ENCODE measurements around the gene PAQR6.
"Not testable (repeated sequence)": the region's sequence is repeated elsewhere in the genome, so short reads cannot be mapped to it uniquely, and the experiment has no call there.

PAQR6 gene

DNA sequence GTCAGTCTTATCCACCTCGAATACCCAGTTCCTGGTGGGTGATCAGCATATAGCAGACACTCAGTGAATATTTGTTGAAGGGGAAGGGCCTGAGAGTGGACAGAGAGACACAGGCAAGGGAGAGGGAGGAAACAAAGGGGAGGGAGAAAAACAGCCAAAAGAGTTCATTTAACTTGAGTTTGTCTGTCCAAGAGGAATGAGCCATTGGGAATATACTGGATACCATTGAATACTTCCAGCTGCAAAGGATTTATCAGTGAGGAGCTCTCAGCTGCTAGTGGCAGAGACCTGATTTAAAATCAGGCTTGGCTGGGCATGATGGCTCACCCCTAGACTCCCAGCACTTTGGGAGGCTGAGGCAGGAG is 17.4 kb downstream of the PAQR6 start:
- DNase-seq (ENCODE audit: low spot score), result no peak

DNA sequence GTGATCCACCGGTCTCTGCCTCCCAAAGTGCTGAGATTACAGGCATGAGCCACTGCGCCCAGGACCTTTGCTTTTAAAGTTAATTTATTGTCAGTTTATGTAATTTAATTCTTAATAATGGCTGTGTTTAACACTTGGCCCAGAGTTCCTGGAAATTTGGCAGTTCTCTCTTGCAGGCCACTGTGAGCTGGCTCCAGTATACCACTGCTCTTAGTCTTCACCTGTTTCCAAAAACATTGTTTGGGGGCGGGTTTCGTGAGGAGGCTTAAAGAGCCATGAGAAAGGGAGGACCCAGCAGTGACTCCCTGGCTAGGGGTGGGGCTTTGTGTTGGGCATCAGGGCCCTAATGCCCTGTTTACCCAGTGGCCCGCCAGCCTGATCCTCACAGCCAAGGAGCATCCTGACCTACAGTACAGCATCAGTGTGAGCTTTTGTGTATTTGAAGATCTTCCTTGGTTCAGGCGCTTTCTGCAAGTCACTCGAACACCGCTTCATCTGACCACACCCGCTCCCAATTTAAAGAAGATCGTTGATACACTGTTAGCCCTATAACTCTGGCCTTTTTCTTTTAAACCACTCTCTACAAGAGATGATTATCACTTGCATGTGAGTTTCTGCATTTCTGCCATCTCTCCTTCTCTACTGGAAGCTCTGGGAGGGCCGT is 17.9 kb downstream of the PAQR6 start:
- DNase-seq (ENCODE audit: low spot score), result no peak

DNA sequence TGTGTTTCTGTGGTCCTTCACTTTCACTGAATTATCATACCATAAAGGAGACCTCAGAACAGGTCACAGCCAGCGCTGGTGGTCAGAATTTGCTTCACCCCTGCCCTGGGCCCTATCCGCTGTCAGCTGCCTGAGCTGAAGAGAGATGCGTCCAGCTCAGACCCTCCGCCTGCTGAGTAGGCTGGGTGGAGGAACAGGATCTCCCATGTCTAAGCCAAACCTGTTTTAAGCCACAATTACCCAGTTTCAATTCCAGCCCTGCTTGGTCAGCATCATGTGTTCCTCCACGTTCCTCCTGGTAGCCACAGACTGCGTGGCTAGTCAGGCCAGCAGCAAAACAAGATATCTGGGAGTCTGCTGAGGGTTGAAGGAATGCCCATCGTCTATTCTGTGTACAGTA is 19.4 kb downstream of the PAQR6 start:
- DNase-seq (ENCODE audit: low spot score), result no peak

DNA sequence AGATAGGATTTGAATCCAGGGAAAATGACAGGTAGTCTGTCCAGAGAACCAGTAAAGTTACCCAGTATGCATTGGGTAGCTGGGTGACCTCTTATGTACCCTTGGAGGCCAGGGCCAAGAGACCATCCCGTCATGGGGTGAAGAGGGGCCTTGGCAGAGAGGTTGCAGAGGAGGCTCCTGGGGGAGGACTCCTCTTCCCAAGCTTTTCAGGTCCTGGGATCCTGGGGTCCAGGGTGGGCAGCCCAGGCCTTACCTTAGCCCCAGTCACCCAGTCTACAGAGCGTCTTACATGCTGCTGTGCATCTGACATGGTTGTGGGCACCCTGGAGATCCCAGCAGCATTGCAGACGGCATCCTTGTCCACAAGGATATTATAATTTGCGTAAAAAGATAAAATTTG is 21.1 kb downstream of the PAQR6 start:
- DNase-seq (ENCODE audit: low spot score), result no peak

DNA sequence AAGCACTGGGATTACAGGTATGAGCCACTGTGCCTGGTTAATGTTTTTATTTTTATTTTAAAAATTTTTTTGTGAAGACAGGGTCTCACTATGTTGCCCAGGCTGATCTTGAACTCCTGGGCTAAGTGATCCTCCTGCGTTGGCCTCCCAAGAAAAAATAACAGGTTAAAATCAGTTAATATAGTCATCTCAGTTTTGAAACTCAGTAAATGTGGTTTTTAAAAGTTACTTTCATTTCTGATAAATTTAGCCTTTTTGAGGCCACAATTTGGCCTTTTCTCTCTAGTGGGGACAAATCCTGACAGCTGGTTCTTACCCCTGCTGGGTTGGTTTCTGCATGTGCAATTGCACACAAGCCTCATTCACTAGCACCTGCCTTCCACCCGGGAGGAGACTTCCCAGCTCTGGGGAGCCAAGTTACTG is 21.7 kb downstream of the PAQR6 start:
- DNase-seq (ENCODE audit: low spot score), result no peak

DNA sequence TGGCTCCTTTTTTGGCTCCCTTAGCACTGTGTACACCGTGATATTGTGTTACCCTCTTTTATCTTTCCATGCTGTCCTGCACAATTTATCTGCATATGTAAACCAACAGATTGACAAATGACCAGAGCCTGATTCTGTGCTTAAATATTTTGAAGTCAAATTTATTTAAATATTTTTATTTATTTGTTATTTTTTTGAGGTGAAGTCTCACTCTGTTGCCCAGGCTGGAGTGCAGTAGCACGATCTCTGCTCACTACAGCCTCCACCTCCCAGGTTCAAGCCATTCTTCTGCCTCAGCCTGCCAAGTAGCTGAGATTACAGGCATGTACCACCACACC is 22.2 kb downstream of the PAQR6 start:
- DNase-seq (ENCODE audit: low spot score), result no peak

DNA sequence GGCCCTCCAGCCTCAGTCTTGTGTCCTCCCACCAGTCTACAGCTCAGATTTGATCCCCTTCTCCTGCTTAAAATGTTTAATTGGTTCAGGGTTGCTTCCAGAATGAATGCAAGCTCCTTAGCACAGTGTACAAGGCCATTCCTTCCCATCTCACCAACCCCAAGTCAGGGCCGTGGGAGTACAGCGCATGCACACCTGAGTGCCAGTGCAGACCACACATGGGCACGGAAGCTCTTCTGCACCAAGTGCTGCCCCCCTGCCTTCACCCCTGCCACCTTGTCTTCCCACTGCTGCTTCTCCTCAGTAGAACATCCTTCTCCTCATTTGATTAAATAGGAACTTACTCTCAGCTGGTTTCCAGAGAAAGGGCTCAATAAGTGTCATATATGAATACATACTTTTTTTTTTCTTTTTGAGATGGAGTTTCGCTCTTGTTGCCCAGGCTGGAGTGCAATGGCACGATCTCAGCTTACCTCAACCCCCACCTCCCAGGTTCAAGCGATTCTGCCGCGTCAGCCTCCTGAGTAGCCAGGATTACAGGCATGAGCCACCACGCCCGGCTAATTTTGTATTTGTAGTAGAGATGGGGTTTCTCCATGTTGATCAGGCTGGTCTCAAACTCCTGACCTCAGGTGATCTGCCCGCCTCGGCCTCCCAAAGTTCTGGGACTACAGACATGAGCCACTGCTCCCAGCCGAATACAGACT is 25.7 kb downstream of the PAQR6 start:
- no peak for DNase-seq (ENCODE audit: low spot score)

DNA sequence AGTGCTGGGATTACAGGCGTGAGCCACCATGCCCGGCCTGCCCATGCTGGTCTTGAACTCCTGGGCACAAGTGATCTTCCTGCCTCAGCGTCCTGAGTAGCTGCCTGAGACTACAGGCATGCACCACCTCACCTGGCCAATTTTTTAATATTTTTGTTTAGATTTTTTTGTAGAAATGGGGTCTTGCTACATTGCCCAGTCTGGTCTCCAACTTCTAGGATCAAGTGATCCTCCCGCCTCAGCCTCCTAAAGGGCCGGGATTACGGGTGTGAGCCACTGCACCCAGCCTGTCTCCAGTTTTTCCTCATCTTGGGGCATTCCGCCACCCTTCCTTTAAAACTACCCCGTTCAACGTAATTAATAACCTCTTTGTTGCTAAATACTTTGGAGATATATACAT is 27.6 kb downstream of the PAQR6 start:
- DNase-seq (ENCODE audit: low spot score), result no peak

DNA sequence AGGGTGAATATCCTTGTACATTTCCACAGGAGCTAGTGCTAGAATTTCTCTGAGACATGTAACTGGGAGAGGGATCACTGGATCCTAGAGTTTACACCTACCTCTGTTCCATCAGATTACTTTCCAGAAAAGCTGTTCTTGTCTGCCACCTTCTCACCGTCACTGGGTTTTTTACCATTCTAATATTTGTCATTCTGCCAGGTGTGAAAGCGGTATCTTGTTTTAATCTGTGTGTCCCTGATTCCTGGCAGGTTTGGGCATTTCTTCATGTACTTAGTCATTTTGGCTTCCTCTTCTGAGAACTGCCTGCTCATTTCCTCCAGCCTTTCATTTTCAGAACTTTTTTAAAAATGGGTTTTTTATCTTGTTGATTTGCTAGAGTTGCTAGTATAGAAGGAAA is 30.0 kb downstream of the PAQR6 start:
- DNase-seq (ENCODE audit: low spot score), result peak; percentile 43

DNA sequence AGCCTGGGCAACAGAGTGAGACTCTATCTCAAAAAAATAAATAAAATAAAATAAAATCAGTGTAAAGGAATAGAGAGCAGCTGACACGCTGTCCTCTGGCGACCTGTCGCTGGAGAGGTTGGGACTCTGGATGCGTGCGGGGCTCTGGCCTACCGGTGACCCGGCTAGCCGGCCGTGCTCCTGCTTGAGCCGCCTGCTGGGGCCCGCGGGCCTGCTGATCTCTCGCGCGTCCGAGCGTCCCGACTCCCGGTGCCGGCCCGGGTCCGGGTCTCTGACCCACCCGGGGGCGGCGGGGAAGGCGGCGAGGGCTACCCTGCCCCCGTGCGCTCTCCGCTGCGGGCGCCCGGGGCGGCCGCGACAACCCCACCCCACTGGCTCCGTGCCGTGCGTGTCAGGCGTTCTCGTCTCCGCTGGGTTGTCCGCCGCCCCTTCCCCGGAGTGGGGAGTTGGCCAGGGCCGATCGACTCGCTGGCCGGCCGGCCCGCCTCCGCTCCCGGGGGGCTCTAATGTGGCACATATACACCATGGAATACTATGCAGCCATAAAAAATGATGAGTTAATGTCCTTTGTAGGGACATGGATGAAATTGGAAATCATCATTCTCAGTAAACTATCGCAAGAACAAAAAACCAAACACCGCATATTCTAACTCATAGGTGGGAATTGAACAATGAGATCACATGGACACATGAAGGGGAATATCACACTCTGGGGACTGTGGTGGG is 31.3 kb downstream of the PAQR6 start:
- not testable (repeated sequence) for DNase-seq (ENCODE audit: low spot score)

DNA sequence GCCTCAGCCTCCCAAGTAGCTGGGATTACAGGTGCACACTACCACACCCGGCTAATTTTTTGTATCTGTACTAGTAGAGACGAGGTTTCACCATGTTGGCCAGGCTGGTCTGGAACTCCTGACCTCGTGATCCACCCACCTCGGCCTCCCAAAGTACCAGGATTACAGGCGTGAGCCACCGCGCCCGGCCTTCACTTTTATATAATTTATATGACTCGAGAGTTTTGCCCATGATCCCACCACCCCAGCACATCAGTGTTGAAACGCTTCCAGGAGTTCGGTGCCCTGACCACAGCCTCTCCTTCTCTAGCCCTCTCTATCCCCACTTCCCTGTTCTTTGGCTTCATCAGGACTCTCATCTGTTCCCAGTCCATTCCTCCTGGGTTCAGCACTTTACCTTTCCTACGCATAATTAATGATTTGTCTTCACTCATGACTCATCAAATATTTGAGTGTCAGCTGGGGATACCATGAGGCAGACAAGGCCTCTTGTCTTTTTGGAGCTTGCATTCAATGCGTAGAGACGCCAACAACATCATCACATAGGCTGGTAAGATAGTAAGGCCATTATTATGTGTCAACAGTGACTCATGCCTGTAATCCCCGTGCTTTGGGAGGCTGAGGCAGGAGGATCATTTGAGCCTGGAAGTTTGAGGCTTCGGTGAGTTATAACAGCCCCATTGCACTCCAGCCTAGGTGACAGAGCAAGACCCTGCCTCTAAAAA is 33.7 kb downstream of the PAQR6 start:
- DNase-seq (ENCODE audit: low spot score), result no peak

DNA sequence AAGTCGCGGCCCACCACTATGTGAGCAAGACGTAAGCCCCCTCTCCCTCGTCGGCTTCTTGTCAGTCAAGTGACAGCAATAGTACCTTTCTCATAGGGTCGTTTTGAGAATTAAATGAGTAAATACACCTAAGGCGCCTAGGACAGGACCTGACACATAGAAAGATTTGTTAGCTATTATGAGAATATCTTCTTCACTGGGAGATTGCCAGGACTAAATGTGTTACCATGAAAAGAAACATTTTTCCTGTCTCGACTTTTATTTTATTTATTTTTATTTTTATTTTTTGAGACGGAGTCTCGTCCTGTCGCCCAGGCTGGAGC is 34.3 kb downstream of the PAQR6 start:
- no peak for DNase-seq (ENCODE audit: low spot score)

DNA sequence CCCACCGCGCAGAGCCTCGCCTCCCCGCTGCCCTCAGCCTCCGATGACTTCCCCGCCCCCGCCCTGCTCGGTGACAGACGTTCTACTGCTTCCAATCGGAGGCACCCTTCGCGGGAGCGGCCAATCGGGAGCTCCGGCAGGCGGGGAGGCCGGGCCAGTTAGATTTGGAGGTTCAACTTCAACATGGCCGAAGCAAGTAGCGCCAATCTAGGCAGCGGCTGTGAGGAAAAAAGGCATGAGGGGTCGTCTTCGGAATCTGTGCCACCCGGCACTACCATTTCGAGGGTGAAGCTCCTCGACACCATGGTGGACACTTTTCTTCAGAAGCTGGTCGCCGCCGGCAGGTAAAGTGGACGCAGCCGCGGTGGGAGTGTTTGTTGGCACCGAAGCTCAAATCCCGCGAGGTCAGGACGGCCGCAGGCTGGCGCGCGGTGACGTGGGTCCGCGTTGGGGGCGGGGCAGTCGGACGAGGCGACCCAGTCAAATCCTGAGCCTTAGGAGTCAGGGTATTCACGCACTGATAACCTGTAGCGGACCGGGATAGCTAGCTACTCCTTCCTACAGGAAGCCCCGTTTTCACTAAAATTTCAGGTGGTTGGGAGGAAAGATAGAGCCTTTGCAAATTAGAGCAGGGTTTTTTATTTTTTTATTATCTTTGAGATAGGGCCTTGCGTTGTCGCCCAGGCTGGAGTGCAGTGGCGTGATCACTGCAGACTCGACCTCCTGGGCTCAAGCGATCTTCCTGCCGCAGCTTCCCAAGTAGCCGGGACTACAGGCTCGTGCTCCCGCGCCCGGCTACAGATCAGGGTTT is 34.8 kb downstream of the PAQR6 start, which contains the start of gene PMF1:
TSS of gene PMF1 (plus strand) at position 175 of the 811 bp plus-strand sequence. CDS start at position 184, 9 bp downstream.
- peak; percentile 92 for DNase-seq (ENCODE audit: low spot score)

DNA sequence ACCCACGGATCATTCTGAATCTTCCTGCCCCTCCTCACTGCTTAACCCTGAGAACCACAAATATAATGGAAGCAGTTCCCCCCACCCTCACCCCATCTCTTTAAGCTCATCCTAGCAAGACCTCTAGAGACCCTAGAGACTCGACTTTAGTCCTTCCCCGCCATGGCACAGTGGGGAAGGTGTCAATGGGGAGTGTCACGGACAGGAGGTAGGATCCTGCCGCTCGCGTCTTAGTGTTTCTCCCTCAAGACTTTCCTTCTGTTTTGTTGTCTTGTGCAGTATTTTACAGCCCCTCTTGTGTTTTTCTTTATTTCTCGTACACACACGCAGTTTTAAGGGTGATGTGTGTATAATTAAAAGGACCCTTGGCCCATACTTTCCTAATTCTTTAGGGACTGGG is 35.7 kb downstream of the PAQR6 start:
- DNase-seq (ENCODE audit: low spot score), result no peak

DNA sequence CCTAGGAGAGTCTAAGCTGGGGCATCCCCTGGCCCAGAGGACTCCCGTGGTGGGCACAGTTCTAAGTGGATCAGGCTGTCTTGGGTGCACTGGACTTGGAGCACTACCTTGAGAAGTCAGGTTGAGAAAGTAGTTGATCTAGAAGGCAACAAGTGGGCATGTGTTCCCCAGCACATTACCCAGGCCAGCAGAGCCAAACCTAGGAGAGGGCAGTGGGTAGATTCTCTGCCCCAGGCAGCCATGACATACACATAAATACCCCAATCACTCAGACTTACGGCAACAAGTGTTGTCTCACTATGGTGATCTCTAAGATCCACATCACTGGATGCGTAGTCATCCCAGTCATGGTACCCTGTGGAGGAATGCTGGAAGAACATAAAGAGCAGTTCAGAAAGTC is 36.6 kb downstream of the PAQR6 start:
- no peak for DNase-seq (ENCODE audit: low spot score)

DNA sequence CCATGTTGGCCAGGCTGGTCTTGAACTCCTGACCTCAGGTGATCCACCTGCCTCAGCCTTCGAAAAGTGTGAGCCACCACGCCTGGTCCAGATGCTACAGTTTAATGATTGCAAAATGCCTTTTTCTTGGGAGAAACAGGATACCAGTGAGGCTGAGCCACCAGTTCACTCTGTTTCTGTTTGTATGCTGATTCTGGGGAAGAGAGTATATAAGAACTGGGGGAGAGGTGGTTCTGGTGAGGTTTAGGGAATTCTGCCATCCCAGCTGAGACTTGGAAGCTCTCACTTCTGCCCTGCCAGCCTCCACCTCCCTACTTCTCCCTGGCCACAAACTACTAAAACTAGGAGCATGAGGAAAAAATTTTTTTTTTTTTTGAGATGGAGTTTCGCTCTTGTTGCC is 43.2 kb downstream of the PAQR6 start:
- DNase-seq (ENCODE audit: low spot score), result no peak

DNA sequence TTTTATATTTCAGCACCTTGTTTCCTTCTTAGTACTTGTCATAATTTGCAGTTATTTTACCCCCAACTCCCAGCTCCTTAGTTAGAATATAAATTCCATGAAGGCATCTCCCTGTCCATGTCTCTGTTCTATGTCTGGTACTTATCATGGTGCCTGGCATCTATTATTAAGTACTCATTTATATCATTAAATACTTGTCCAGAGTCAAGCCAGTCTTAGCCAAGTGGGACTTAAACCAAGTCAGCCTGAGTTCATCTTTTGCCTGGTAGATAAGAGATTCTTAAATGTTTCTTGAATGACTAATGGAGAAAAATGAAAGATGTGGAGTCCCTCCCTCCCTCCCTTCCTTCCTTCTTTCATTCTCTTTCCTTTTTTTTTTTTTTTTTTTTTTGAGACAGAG is 44.5 kb downstream of the PAQR6 start:
- DNase-seq (ENCODE audit: low spot score), result no peak

DNA sequence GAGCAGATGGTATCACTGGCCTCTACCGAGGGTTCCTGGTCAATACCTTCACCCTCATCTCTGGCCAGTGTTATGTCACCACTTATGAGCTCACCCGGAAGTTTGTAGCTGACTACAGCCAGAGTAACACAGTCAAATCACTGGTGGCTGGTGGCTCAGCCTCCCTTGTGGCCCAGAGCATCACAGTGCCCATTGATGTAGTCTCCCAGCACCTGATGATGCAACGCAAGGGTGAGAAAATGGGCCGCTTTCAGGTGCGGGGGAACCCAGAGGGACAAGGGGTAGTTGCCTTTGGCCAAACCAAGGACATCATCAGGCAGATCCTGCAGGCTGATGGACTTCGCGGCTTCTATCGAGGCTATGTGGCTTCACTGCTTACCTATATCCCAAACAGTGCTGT is 47.8 kb downstream of the PAQR6 start:
- no peak for DNase-seq (ENCODE audit: low spot score)

DNA sequence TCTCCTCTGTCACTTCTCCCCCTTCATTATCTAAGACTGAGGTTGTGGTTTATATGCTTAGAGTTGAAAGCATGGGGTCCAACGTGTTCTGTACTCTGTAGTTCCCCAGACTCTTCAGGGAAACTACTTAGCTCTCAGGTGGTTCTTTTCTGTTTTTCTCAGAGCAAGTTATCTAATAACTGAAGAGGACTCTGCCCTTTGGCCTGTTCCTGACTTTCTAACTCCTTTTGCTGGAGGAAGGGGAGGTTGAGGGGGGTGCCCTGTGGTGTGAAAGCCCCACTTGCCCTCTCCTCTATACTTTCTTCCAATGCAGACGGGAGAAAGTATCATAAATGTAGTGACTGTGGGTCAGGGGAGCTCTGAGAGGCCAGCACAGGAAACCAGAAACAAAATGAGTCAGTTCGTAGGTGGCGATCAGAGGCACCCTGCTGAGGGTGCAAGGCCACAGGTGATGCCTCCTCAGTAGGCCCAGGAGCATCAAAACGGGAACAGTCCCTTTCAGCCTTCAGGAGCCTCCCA is 49.0 kb downstream of the PAQR6 start:
- DNase-seq (ENCODE audit: low spot score), result no peak

DNA sequence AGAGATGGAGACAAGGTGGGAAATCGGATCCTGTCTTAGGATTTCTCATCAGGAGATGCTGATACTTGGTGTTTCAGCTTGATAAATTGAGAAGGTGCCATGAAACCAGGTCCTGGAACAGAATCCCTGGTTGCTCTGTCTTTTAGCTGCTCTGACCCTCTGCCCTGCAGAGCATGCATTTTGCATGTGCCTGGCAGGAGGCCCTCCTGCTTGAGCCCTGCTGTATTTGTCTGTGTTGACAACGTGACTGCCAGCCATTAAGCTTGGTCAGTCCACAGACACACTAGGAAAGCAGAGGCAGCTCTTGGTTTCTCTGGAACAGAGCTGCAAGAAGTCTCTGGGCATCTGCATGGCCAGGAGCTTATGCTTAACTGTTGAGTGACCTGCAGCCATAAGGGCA is 51.4 kb downstream of the PAQR6 start:
- no peak for DNase-seq (ENCODE audit: low spot score)

DNA sequence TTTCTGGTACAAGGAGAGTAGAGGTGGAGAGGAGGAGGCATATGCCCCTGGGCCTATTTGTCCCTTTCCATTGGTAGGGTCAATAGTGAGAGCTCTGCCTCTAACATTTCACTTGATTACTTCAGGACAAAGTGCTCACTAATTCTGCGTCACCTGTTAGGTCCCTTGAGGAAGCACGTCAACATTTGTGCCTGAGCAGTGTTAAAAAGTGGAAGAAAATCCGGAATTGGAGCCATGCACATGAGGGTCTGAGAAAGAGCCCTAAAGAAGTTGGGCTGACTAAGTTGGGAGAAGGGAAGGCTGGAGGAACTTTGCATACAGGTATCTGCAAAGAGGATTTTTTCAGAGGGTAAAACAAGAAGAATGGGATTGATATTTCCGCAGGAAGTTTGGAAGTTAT is 52.0 kb downstream of the PAQR6 start:
- DNase-seq (ENCODE audit: low spot score), result no peak

DNA sequence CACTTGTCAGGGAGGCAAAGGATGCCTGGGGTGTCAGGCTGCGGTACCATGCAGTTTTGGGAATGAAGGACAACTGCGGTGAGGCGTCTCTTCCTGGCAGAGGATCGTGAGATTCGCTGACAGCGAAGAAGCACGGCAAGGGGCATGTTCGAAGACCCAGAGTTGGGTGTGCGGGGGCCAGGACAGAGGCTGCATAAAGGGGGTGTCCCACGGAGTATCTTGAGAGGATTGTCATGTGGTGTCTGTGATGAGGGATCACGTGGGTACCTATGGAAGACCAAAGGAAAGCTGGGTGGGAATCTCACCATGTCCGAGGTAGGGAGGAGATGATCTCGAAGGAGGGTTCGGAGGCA is 53.6 kb downstream of the PAQR6 start:
- DNase-seq (ENCODE audit: low spot score), result no peak
